HG03135 (cell line): ENCODE results near the gene ERN1.

ENCODE experiments used
- ATAC-seq: cut with Tn5 transposase; IDR thresholded peaks from one replicate; pipeline ENCODE4 v1.9.1; 2021; ENCODE audit warnings: mild to moderate bottlenecking, moderate library complexity; ENCODE audit not compliant: unreplicated experiment

ERN1 gene

DNA sequence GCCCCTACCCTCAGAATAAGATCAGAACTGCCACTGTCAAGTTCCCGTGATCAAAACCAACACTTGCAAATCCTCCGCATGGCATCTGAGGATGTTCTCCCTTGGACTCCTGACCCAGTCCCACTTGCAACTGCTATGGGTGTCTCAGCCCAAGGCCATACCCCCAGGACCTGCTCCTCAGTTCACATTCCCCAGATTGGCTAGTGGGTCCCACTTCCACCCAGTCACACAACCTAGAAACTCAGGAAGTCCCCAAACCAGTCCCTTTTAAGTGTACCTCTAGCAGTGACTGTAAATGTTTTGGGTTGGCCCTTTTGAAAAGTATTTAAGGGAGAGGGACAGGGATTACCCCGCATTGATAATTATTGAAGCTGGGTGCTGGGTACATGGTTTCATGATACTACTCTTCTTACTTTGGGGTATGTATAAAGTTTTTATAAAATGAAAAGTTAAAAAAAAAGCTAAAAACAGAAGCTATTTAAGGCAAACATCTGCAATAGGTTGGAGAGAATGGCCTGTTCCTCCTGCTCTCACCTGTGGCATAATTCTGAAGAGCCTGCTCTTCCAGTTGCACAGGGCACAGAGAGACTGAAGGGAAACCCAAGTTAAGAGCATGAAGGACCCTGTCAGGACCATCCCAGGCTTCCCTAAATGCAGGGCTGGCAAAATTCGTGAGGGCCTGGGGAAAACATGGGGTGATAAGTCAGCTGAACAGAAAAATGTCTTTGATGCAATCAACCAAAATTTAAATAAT is 42.5 kb downstream of the ERN1 start:
- no peak for ATAC-seq

DNA sequence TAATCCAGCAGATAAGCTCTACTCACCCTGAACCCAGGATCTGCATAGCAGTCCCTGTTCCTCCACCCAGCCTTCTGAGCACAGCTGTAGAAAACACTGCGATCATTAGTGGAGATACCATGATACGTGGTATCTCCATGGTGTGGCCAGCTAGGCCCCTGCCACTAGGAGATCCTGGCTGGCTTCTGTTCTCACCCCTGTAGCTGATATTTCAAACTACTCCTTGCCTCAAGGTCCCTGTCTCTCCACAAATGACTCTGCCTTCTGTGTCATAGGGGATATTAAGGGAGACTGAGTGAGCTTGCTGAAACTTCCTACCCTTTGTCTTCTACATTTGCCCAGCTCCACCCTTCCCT is 44.3 kb downstream of the ERN1 start:
- no peak for ATAC-seq

DNA sequence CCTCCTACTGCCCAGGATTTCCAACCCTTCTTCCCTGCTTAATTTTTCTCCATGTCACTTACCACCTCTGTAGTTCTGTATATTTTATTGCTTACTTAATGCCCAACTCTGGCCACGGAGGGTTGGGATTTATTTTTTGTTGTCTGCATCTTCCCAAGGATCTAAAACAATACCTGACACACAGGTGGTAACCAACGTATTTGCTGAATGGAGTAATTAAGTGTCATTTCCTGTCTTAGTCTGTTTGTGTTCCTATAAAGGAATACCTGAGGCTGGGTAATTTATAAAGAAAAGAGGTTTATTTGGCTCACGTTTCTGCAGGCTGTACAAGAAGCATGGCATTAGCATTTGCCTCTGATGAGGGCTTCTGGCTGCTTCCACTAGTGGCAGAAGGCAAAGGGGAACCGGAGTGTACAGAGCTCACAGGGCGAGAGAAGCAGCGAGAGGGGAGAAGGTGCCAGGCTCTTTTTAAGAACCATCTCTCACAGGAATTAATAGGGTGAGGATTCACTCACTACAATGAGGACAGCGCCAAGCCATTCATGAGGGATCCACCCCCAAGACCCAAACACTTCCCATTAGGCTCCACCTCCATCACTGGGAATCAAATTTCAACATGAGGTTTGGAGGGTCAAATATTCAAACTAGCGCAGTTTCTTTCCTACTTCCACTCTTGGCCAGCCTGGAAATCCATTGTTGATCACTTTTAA is 44.8 kb downstream of the ERN1 start:
- ATAC-seq: no peak

- no peak for ATAC-seq
These were observed 45.6 kb downstream of the ERN1 start for GRCh38 chr17:64084086-64084939.

- ATAC-seq: no peak
These were observed 46.3 kb downstream of the ERN1 start for GRCh38 chr17:64083563-64084085.

DNA sequence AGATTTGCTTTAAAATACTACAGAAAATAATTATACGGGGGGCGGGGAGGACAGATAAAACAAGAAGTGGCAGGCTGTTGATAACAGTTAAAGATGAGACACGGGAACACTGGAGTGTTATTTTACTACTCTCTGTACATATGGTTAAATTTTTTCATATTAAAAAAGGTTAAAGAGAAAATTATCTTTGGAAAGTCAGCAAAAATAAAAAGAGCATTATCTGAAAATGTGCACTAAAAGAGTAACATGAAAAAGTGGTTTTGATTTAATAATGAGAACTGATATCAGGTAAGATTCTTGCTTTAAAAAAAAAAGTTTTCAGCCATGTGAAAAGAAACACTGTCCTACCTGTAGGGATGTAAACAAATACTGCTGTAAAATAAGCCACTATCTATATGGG is 46.9 kb downstream of the ERN1 start:
- no peak for ATAC-seq

DNA sequence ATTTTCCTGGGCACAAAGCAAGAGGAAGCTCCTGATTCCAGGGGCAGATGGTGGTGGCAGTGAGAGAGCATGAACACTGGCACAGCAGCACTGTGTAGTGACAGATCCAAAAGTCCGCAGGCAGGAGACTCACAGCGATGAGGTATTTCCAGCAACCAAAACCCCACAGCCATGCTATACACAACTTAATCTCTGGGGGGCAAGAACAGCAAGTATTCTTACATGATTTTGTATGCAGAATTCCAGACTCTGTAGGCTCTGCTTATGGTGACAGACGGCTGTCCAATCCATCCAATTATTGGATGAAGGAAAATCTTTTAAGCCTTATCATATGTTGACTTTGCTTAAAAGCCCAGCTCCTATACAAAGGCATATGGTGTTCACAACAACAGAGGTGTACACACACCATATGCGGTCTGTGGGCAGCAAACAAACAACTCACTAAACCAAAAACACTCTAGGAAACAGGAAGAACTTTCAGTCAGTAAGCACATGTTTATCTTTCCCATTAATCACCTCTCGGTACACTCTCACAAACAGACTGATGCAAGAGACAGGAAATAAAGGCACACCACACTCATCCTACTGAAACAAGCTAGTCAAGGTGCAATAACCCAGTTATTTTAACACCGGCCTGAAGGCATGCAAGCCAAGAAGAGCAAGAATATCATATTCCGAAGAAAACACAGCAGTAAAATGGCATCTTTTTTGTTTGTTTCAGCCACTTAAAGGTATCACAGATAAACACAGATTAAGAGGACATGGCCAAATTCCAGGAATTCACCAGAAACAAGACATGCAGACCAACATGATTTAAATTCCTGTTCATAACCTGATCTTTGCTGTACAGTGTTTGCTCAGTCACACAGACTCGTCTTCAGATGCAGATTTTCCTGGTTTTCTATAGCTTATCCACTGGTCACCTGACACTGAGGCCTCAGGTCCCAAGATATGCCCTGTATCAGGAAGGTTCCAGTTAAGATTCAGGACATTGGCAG is 47.8 kb downstream of the ERN1 start:
- ATAC-seq: peak; percentile 64

- ATAC-seq: no peak
These were observed 49.7 kb downstream of the ERN1 start for GRCh38 chr17:64080174-64080618.

- no peak for ATAC-seq
These were observed 52.6 kb downstream of the ERN1 start for GRCh38 chr17:64077379-64077778.

DNA sequence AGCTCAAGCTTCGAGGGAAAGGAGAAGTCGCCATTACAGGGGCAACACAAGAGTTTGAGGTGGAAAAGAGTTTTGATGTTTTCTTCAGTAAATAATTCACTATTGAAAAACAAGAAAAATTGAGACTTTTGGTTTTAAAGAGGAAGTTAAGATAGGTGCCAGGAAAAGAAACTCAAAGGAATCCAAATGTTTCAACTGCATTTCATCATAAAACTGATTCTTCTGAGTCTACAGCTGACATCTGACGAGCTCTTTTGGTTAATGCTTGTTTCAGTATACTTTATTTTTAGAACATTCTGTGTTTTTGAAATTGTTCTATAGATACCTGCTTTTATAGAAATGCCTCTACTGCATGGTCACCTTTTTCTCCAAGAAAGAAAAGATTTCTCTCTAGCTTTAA is 54.0 kb downstream of the ERN1 start:
- no peak for ATAC-seq

GRCh38 chr17:64074704-64075426 is 55.1 kb downstream of the ERN1 start:
- ATAC-seq: peak; percentile 8

GRCh38 chr17:64073771-64074703 is 55.9 kb downstream of the ERN1 start:
- ATAC-seq: peak; percentile 78

- ATAC-seq: no peak
These were observed 58.8 kb downstream of the ERN1 start for GRCh38 chr17:64071111-64071510.

DNA sequence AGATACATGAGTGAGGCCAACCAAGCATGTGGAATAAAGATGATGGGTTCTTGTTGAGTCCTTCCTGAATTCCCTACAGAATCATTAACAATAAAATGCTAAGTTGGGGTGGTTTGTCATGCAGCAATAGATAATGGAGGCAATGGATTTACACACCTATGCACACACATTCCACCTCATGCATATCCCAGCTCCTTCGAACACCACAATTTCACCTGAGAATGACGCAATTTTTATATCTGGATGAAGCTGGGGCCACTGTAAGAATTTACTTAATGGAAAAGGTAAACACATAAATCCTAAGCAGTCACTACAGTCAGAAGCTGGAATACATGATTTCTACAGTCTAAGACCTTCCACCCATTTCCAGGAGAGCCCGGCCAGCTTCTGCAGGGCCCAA is 59.7 kb downstream of the ERN1 start:
- ATAC-seq: no peak

DNA sequence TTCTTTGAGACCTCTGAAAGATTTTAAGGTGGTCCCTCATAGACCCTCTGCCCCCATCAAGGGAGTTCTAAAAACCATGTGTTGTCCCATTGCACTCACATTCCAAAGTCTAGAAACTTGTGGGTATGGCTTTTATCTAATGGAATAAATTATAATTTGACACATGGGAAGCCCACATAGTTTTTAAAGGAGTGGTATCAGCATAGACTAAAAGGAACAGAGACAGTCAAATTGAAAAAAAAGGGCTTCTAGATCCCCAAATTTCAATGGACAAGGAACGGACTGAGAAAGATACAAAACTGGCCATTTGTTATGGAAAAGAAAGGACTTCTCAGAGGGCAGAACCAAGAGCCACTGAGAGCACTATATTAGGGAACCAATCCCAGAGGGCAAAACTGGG is 60.8 kb downstream of the ERN1 start:
- ATAC-seq: no peak

- ATAC-seq: no peak
These were observed 62.3 kb downstream of the ERN1 start for GRCh38 chr17:64067657-64068056.

DNA sequence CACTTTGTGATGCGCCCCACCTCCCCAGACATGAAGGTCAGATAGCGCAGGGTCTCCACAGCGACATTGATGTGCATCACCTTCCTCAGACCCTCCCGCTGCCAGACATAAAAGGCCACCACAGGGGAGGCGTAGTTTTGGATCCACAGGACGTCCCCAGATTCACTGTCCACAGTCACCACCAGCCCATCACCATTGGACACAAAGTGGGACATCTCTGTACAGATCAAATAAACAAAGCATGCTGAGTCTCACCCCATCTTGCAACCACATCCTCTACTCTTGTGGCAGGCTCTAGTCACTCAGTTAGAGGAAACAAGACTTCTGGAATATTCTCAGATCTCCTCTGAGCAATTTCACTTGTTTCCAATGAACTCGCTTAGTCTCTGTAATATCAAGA is 63.2 kb downstream of the ERN1 start:
- no peak for ATAC-seq

DNA sequence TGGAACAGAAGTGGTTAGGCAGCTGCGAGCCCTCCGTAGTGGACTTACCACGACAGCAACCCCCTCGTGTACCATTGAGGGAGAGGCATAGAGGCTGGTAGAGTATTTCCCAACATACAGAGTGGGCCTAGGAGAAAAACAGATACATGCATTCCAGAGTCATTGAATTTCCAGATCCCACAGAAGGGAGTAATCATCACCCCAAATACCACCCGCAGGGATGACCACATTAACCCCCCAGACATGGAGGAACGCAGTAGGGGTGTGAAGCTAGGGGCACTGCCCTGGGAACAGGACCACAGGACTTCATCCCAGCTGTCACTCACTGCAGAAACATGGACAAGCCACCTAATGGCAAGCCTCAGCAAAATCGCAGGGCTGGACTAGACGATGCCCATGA is 64.8 kb downstream of the ERN1 start:
- ATAC-seq: no peak
